ENCODE results near the gene PTPN14.
A peak's percentile ranks its signal among the peaks of the same experiment; 100 is the strongest.

Gene PTPN14

DNA sequence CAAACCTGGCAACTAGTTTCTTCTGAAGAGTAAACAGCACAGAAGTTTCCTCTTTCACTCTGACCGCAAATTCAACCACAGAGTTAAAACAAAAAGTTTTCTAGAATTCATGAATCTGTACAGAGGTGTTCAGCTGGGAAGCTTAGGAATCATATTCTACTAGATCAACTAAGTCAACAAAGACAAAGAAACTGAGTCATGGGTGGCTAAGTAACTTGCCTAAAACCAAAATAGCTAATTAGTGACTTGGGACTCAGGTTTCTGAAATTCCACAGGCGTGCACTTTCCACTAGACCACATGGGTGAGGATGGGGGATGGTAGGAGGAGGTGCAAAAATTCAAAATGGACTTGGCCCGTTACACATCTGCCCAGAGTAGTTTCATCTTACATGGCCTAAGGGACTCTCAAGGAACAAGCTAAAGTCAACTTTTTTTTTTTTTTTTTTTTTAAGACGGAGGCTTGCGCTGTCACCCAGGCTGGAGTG, 25.8 kb downstream of the PTPN14 start:
- no peak for TF ChIP-seq ARNTL (CRISPR knock-in tag; IDR thresholded peaks at IDR 0.05; ENCODE audit: borderline replicate concordance, low read depth)
- no peak for TF ChIP-seq ZNF70 (CRISPR knock-in tag; IDR thresholded peaks at IDR 0.05)
- no peak for TF ChIP-seq TCF4 (CRISPR knock-in tag; IDR thresholded peaks at IDR 0.05; ENCODE audit: borderline replicate concordance)
- TF ChIP-seq TOX (CRISPR knock-in tag; IDR thresholded peaks at IDR 0.05; ENCODE audit: borderline replicate concordance): no peak
- TF ChIP-seq GLIS3 (CRISPR knock-in tag; IDR thresholded peaks at IDR 0.05): no peak
- no peak for TF ChIP-seq OSR1 (CRISPR knock-in tag; IDR thresholded peaks at IDR 0.05)
- no peak for TF ChIP-seq POU6F1 (CRISPR knock-in tag; IDR thresholded peaks at IDR 0.05; ENCODE audit: borderline replicate concordance, low read depth)
- no peak for ATAC-seq

DNA sequence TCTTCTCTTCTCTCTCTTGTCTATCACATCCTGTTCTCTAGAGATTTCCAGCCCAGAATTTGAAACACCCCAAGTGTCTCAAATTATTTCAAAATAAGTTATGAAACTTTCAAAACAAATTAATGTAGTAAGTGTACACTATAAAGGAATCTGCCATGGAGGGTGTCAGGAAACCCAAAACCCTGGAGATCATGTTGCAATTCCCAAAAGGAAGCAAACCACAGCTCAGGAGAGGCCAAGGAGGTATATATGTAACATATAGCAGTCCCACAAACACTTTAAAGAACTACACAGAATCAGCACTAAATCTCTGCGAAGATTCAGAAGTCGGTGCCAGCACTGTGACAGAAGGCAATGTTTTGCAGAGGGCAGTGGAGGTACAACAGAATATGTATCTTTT, 26.6 kb downstream of the PTPN14 start:
- TF ChIP-seq OSR1 (CRISPR knock-in tag; IDR thresholded peaks at IDR 0.05) (no peak), ARNTL (CRISPR knock-in tag; IDR thresholded peaks at IDR 0.05; ENCODE audit: borderline replicate concordance, low read depth) (no peak), ZNF565 (CRISPR knock-in tag; conservative IDR thresholded peaks at IDR 0.05; ENCODE audit: low read depth) (no peak), GLIS3 (CRISPR knock-in tag; IDR thresholded peaks at IDR 0.05) (no peak), ESRRG (CRISPR knock-in tag; IDR thresholded peaks at IDR 0.05) (no peak), BACH2 (CRISPR knock-in tag; IDR thresholded peaks at IDR 0.05; ENCODE audit: borderline replicate concordance) (no peak), TOX (CRISPR knock-in tag; IDR thresholded peaks at IDR 0.05; ENCODE audit: borderline replicate concordance) (no peak), CSRNP3 (CRISPR knock-in tag; IDR thresholded peaks at IDR 0.05) (no peak), ZFP3 (CRISPR knock-in tag; IDR thresholded peaks at IDR 0.05) (no peak), CSDC2 (CRISPR knock-in tag; IDR thresholded peaks at IDR 0.05) (no peak), TCF4 (CRISPR knock-in tag; IDR thresholded peaks at IDR 0.05; ENCODE audit: borderline replicate concordance) (no peak), PATZ1 (CRISPR knock-in tag; IDR thresholded peaks at IDR 0.05; ENCODE audit: borderline replicate concordance) (no peak), SNAI2 (CRISPR knock-in tag; IDR thresholded peaks at IDR 0.05) (no peak)
- TF ChIP-seq, protein P1, sequence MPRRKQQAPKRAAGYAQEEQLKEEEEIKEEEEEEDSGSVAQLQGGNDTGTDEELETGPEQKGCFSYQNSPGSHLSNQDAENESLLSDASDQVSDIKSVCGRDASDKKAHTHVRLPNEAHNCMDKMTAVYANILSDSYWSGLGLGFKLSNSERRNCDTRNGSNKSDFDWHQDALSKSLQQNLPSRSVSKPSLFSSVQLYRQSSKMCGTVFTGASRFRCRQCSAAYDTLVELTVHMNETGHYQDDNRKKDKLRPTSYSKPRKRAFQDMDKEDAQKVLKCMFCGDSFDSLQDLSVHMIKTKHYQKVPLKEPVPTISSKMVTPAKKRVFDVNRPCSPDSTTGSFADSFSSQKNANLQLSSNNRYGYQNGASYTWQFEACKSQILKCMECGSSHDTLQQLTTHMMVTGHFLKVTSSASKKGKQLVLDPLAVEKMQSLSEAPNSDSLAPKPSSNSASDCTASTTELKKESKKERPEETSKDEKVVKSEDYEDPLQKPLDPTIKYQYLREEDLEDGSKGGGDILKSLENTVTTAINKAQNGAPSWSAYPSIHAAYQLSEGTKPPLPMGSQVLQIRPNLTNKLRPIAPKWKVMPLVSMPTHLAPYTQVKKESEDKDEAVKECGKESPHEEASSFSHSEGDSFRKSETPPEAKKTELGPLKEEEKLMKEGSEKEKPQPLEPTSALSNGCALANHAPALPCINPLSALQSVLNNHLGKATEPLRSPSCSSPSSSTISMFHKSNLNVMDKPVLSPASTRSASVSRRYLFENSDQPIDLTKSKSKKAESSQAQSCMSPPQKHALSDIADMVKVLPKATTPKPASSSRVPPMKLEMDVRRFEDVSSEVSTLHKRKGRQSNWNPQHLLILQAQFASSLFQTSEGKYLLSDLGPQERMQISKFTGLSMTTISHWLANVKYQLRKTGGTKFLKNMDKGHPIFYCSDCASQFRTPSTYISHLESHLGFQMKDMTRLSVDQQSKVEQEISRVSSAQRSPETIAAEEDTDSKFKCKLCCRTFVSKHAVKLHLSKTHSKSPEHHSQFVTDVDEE (CRISPR knock-in tag; IDR thresholded peaks at IDR 0.05): no peak
- ATAC-seq: peak; percentile 54

- no peak for ATAC-seq
- TF ChIP-seq, protein P2, sequence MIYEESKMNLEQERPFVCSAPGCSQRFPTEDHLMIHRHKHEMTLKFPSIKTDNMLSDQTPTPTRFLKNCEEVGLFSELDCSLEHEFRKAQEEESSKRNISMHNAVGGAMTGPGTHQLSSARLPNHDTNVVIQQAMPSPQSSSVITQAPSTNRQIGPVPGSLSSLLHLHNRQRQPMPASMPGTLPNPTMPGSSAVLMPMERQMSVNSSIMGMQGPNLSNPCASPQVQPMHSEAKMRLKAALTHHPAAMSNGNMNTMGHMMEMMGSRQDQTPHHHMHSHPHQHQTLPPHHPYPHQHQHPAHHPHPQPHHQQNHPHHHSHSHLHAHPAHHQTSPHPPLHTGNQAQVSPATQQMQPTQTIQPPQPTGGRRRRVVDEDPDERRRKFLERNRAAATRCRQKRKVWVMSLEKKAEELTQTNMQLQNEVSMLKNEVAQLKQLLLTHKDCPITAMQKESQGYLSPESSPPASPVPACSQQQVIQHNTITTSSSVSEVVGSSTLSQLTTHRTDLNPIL (CRISPR knock-in tag; IDR thresholded peaks at IDR 0.05; ENCODE audit: low read depth): no peak
- TF ChIP-seq CSRNP3 (CRISPR knock-in tag; IDR thresholded peaks at IDR 0.05) (no peak), ZC3H10 (CRISPR knock-in tag; IDR thresholded peaks at IDR 0.05) (no peak), BACH2 (CRISPR knock-in tag; IDR thresholded peaks at IDR 0.05; ENCODE audit: borderline replicate concordance) (no peak), CSDC2 (CRISPR knock-in tag; IDR thresholded peaks at IDR 0.05) (no peak), SNAI2 (CRISPR knock-in tag; IDR thresholded peaks at IDR 0.05) (no peak), GLIS3 (CRISPR knock-in tag; IDR thresholded peaks at IDR 0.05) (no peak), ARNTL (CRISPR knock-in tag; IDR thresholded peaks at IDR 0.05; ENCODE audit: borderline replicate concordance, low read depth) (no peak), POU6F1 (CRISPR knock-in tag; IDR thresholded peaks at IDR 0.05; ENCODE audit: borderline replicate concordance, low read depth) (no peak), TOX (CRISPR knock-in tag; IDR thresholded peaks at IDR 0.05; ENCODE audit: borderline replicate concordance) (no peak), PPARA (CRISPR knock-in tag; IDR thresholded peaks at IDR 0.05; ENCODE audit: borderline replicate concordance) (no peak)
- TF ChIP-seq, protein P1 (CRISPR knock-in tag; IDR thresholded peaks at IDR 0.05): no peak
Measured at GRCh38 chr1:214523124-214523824, 28.1 kb downstream of the PTPN14 start.

Measured in SK-N-SH treated with all-trans-retinoic acid at 6 μM for 48 hours (cell line).